ENCODE results near the gene METTL25B.

DNA sequence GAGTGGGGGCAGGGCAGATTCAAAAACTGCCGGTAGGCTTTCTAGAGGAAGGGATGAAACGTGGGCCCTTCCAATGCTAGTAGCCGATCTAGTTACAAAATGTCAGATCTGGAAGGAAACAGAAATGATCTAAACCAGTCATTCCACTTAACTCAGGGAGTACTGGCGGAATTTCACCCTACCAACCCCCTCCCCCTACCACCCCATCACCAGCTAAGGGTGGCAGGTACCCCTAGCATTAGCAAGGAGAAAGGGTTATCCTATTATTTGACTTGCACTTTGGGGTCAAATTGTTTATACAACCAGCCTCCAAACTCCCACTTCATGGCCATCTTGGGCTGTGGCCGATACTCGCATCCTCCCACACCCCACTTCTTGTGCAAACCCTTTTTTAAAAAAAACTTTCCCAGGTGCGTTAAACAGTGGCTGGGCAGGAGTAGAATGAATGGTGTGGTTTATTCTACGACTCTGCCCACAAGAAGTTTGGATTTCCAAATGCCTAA lies 13.3 kb downstream of the METTL25B start:
- TF ChIP-seq CTCF (IDR thresholded peaks at IDR 0.05) (no peak), POLR2A (IDR thresholded peaks at IDR 0.05) (no peak)
